ENCODE data around the gene ARHGEF17. TPM values are rescaled to one million over a fixed set of nuclear protein-coding genes. Genes with fewer than 3 reads are reported as not detected.

The ARHGEF17 gene
- total and polyA plus RNA-seq, 2 of the 13 experiments (the other 11 are each of a cell fraction or from before 2014, with no cell fraction given), result 10.7 to 28.8 TPM

- TF ChIP-seq ZNF710 (CRISPR knock-in tag; IDR thresholded peaks at IDR 0.05; ENCODE audit: borderline replicate concordance) (no peak), RBFOX2 (IDR thresholded peaks at IDR 0.05; ENCODE audit: low read depth, low read length) (no peak), SAP130 (CRISPR knock-in tag; IDR thresholded peaks at IDR 0.05; ENCODE audit: low read depth) (peak; percentile 54), PHF21A (CRISPR knock-in tag; IDR thresholded peaks at IDR 0.05) (peak; percentile 58; the same call in 1 of the 2 replicates), PCBP1 (IDR thresholded peaks at IDR 0.05; ENCODE audit: borderline replicate concordance, low read depth, low read length) (no peak), TCF7 (IDR thresholded peaks at IDR 0.05; ENCODE audit: low read depth) (no peak), ZHX2 (IDR thresholded peaks at IDR 0.05; ENCODE audit: low read depth) (no peak), ZHX2 (CRISPR knock-in tag; IDR thresholded peaks at IDR 0.05; ENCODE audit: borderline replicate concordance) (no peak), PHF8 (CRISPR knock-in tag; IDR thresholded peaks at IDR 0.05) (0 out of 2 replicates have a peak, but pooled peaks have one; percentile 28), SALL1 (CRISPR knock-in tag; IDR thresholded peaks at IDR 0.05) (no peak), RFX5 (IDR thresholded peaks at IDR 0.05; ENCODE audit: low read depth, low read length) (no peak), MBNL3 (CRISPR knock-in tag; conservative IDR thresholded peaks at IDR 0.05) (no peak), ZNF549 (CRISPR knock-in tag; IDR thresholded peaks at IDR 0.05) (no peak), EEA1 (CRISPR knock-in tag; IDR thresholded peaks at IDR 0.05; ENCODE audit: borderline replicate concordance) (no peak), ZSCAN12 (CRISPR knock-in tag; IDR thresholded peaks at IDR 0.05) (no peak), AKAP8 (CRISPR knock-in tag; IDR thresholded peaks at IDR 0.05) (no peak)
- TF ChIP-seq, protein P1, sequence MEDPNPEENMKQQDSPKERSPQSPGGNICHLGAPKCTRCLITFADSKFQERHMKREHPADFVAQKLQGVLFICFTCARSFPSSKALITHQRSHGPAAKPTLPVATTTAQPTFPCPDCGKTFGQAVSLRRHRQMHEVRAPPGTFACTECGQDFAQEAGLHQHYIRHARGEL (CRISPR knock-in tag; IDR thresholded peaks at IDR 0.05), result no peak
- TF ChIP-seq, protein P2, sequence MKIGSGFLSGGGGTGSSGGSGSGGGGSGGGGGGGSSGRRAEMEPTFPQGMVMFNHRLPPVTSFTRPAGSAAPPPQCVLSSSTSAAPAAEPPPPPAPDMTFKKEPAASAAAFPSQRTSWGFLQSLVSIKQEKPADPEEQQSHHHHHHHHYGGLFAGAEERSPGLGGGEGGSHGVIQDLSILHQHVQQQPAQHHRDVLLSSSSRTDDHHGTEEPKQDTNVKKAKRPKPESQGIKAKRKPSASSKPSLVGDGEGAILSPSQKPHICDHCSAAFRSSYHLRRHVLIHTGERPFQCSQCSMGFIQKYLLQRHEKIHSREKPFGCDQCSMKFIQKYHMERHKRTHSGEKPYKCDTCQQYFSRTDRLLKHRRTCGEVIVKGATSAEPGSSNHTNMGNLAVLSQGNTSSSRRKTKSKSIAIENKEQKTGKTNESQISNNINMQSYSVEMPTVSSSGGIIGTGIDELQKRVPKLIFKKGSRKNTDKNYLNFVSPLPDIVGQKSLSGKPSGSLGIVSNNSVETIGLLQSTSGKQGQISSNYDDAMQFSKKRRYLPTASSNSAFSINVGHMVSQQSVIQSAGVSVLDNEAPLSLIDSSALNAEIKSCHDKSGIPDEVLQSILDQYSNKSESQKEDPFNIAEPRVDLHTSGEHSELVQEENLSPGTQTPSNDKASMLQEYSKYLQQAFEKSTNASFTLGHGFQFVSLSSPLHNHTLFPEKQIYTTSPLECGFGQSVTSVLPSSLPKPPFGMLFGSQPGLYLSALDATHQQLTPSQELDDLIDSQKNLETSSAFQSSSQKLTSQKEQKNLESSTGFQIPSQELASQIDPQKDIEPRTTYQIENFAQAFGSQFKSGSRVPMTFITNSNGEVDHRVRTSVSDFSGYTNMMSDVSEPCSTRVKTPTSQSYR (CRISPR knock-in tag; IDR thresholded peaks at IDR 0.05; ENCODE audit: borderline replicate concordance), result no peak
- TF ChIP-seq, protein P3, sequence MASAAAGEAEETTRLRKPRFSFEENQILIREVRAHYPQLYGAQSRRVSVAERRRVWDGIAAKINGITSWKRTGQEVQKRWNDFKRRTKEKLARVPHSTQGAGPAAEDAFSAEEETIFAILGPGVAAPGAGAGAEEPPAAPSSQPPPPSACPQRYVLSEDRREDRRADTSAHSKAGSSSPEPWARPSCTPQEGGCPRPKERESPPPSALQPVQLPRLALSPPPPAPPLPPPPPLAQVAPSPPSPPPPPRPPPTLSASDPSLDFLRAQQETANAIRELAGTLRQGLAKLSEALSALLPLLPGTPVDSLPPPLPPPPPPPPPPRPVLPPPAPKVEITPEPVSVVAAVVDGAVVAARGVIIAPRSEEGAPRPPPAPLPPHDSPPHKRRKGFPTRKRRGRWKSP (CRISPR knock-in tag; IDR thresholded peaks at IDR 0.05), result no peak
These were observed 15.4 kb downstream of the ARHGEF17 start (continued) for GRCh38 chr11:73323464-73323863.

Measured in HepG2 (cell line).